GM19023 (cell line): ENCODE measurements around the gene EGF.
"Not testable (repeated sequence)": the region's sequence is repeated elsewhere in the genome, so short reads cannot be mapped to it uniquely, and the experiment has no call there.

Experiments used
- ATAC-seq: cut with Tn5 transposase; IDR thresholded peaks from one replicate; pipeline ENCODE4 v1.9.1; 2021; ENCODE audit warnings: mild to moderate bottlenecking, moderate library complexity; ENCODE audit not compliant: unreplicated experiment

Gene EGF

GRCh38 chr4:110025056-110025455 lies 112.4 kb downstream of the EGF start:
- no peak for ATAC-seq

GRCh38 chr4:110025718-110026117 lies 113.0 kb downstream of the EGF start:
- no peak for ATAC-seq

- no peak for ATAC-seq
Observed at GRCh38 chr4:110032603-110033002, 119.9 kb downstream of the EGF start.

- no peak for ATAC-seq
Observed at GRCh38 chr4:110033355-110034025, 120.8 kb downstream of the EGF start.

GRCh38 chr4:110034026-110034393 lies 121.3 kb downstream of the EGF start:
- peak; percentile 96 for ATAC-seq

- ATAC-seq, result not testable (repeated sequence)
Observed at GRCh38 chr4:110039164-110039563, 126.5 kb downstream of the EGF start.

- ATAC-seq, result no peak
Observed at GRCh38 chr4:110041735-110042134, 129.1 kb downstream of the EGF start.

- no peak for ATAC-seq
Observed at GRCh38 chr4:110042545-110043517, 130.1 kb downstream of the EGF start.

- no peak for ATAC-seq
Observed at GRCh38 chr4:110046588-110047049, 133.9 kb downstream of the EGF start.

- ATAC-seq, result no peak
Observed at GRCh38 chr4:110049951-110050925, 137.6 kb downstream of the EGF start.

GRCh38 chr4:110055158-110055768 lies 142.6 kb downstream of the EGF start:
- ATAC-seq, result peak; percentile 81

GRCh38 chr4:110058677-110059076 lies 146.0 kb downstream of the EGF start:
- ATAC-seq, result no peak

GRCh38 chr4:110059556-110060191 lies 147.0 kb downstream of the EGF start:
- peak; percentile 58 for ATAC-seq

- no peak for ATAC-seq
Observed at GRCh38 chr4:110061076-110061475, 148.4 kb downstream of the EGF start.
